Right cardiac atrium (tissue), 5 donors: Measurements from ENCODE around the gene DDX19B. TPM values are rescaled to one million over a fixed set of nuclear protein-coding genes. Genes with fewer than 3 reads are reported as not detected.
"Not testable (repeated sequence)": the region's sequence is repeated elsewhere in the genome, so short reads cannot be mapped to it uniquely, and the experiment has no call there.

Source experiments
- ATAC-seq, 2 donors: fragments of 200-7000 bp; cut with Tn5 transposase; one replicate each; pipeline versions ENCODE4 v1.8.0 to v1.9.1; 2020; ENCODE audit warnings: moderate library complexity in 2 of 2, mild to moderate bottlenecking in 1 of 2
- DNase-seq, 3 donors: peaks; one replicate each; pipeline ENCODE4 v3.0.0-alpha.2; 2020
- H3K27ac ChIP-seq: one replicate; pipeline ENCODE4 v1.5.1; 2013; ENCODE audit warnings: mild to moderate bottlenecking, low read length, control low read depth, moderate library complexity
- H3K27me3 ChIP-seq: one replicate; pipeline ENCODE4 v1.6.1; 2013; ENCODE audit not compliant: control insufficient read depth, insufficient read depth
- H3K4me1 ChIP-seq: one replicate; pipeline ENCODE4 v1.6.1; 2013; ENCODE audit warnings: low read length; ENCODE audit not compliant: control insufficient read depth, insufficient read depth
- H3K4me3 ChIP-seq: one replicate; pipeline ENCODE4 v1.5.1; 2013; ENCODE audit warnings: low read length, control low read depth
- H3K9me3 ChIP-seq: one replicate; pipeline ENCODE4 v1.6.1; 2013; ENCODE audit warnings: low read length; ENCODE audit not compliant: control insufficient read depth
- WGBS: extraction: QIAGEN DNeasy Blood & Tissue Kit; methylation state at CpG from one replicate; pipeline ENCODE4 v1.1.7; 2013; 5-methylcytosine and 5-hydroxymethylcytosine counted together
- intact Hi-C, 4 donors: fragments of 100-400 bp; cut with DNase I; formaldehyde crosslinking; loops; one replicate each; pipeline versions ENCODE4 v1.11.0 to v1.14.0; 2022 to 2023
- polyA plus RNA-seq: library from polyadenylated mRNA; stranded (reverse); fragments of 200-250 nt; gene quantifications from one replicate; pipeline ENCODE4 v1.2.3, GENCODE V29; 2013
- total RNA-seq, 4 donors: library from RNA; stranded (reverse); fragmentation: NEBNext Ultra II Directional; extraction: Animal tissue kit (Norgen Biotek cat#: 25700); gene quantifications; one replicate each; pipeline ENCODE4 v1.2.1, GENCODE V29; 2021
- donor health status: healthy with polysubstance abuse.
- donor health status: DM: no; HTN: yes; CAD: no.
- donor health status: DM: no; HTN: no; CAD: no.
- donor health status: DM: no; HTN: yes; CAD: no; lungs with severe emphysema.
- donor health status: DM: yes; HTN: yes; CAD: no.

The DDX19B gene
- total and polyA plus RNA-seq, 5 donors: 13.4 to 18.7 (median 15.8) TPM

- ATAC-seq (no peak), DNase-seq (no peak)
- intact Hi-C loops: no loop called here
- Histone ChIP-seq H3K27ac (no peak overlapping the region), H3K9me3 (no peaks in the 10 kb centered on the region), H3K4me3 (no peak overlapping the region), H3K4me1 (no peaks in the 10 kb centered on the region), H3K27me3 (no peaks in the 10 kb centered on the region)
- WGBS: 89% methylated on average over 7 of the region's 7 CpGs
Measured at GRCh38 chr16:70324998-70325747, 26.2 kb downstream of the DDX19B start.

- intact Hi-C loops: loop anchor here in 1 of 4 donors (10.0 kb wide), 1 partner anchor 324 kb away; no protein-coding TSS in a partner anchor
- ATAC-seq (no peak), DNase-seq (no peak)
- no peaks in the 10 kb centered on the region for H3K27me3 ChIP-seq
- no peak overlapping the region for H3K27ac ChIP-seq
- H3K4me1 ChIP-seq: no peaks in the 10 kb centered on the region
- H3K9me3 ChIP-seq: no peaks in the 10 kb centered on the region
- H3K4me3 ChIP-seq: no peak overlapping the region
- 74% methylated on average over 1 of the region's 1 CpG for WGBS
Measured at GRCh38 chr16:70331091-70331490, 32.1 kb downstream of the DDX19B start.

- 59% methylated on average over 9 of the region's 9 CpGs for WGBS
- intact Hi-C loops: loop anchor here in 1 of 4 donors (10.0 kb wide), 1 partner anchor 323 kb away; no protein-coding TSS in a partner anchor
- Histone ChIP-seq H3K4me1 (no peaks in the 10 kb centered on the region), H3K27ac (no peak overlapping the region), H3K27me3 (no peaks in the 10 kb centered on the region), H3K9me3 (no peaks in the 10 kb centered on the region), H3K4me3 (no peak overlapping the region)
- peak in 1 of 3 donors; percentile 60 for DNase-seq
- peak; percentile 64 to 71 for ATAC-seq
Measured at GRCh38 chr16:70331588-70332358, 32.8 kb downstream of the DDX19B start.

- intact Hi-C loops: loop anchor here in 1 of 4 donors (10.0 kb wide), 1 partner anchor 322 kb away; no protein-coding TSS in a partner anchor
- not testable (repeated sequence) for H3K27ac ChIP-seq, H3K4me1 ChIP-seq, ATAC-seq, H3K4me3 ChIP-seq, H3K9me3 ChIP-seq, DNase-seq, H3K27me3 ChIP-seq
- 69% methylated on average over 5 of the region's 12 CpGs for WGBS
Measured at GRCh38 chr16:70332728-70333127, 33.7 kb downstream of the DDX19B start.

GRCh38 chr16:70337814-70338213 lies 38.8 kb downstream of the DDX19B start:
- ATAC-seq: no peak
- DNase-seq: no peak
- 97% methylated on average over 5 of the region's 5 CpGs for WGBS
- Histone ChIP-seq H3K4me1 (peaks cover 3% of the 10 kb centered on the region), H3K27ac (no peak overlapping the region), H3K27me3 (no peaks in the 10 kb centered on the region), H3K4me3 (no peak overlapping the region), H3K9me3 (no peaks in the 10 kb centered on the region)
- intact Hi-C loops: loop anchor here in 1 of 4 donors (10.0 kb wide), 1 partner anchor 317 kb away; no protein-coding TSS in a partner anchor

- H3K9me3 ChIP-seq: no peaks in the 10 kb centered on the region
- WGBS: 74% methylated on average over 4 of the region's 4 CpGs
- DNase-seq (no peak), ATAC-seq (no peak)
- no peak overlapping the region for H3K27ac ChIP-seq
- no peak overlapping the region for H3K4me3 ChIP-seq
- peaks cover 3% of the 10 kb centered on the region for H3K4me1 ChIP-seq
- intact Hi-C loops: no loop called here
- H3K27me3 ChIP-seq: no peaks in the 10 kb centered on the region
Measured at GRCh38 chr16:70341600-70341999, 42.6 kb downstream of the DDX19B start.

- intact Hi-C loops: no loop called here
- WGBS: 50% methylated on average over 3 of the region's 3 CpGs
- ATAC-seq (no peak), DNase-seq (no peak)
- Histone ChIP-seq H3K27me3 (no peaks in the 10 kb centered on the region), H3K4me1 (peaks cover 3% of the 10 kb centered on the region), H3K27ac (peak overlapping the region; percentile 34), H3K9me3 (no peaks in the 10 kb centered on the region), H3K4me3 (no peak overlapping the region)
Measured at GRCh38 chr16:70342016-70342415, 43.0 kb downstream of the DDX19B start.

GRCh38 chr16:70345840-70346239 lies 46.9 kb downstream of the DDX19B start:
- no peak for ATAC-seq

GRCh38 chr16:70348991-70349390 lies 50.0 kb downstream of the DDX19B start:
- H3K9me3 ChIP-seq: no peaks in the 10 kb centered on the region
- DNase-seq (no peak), ATAC-seq (no peak)
- H3K27ac ChIP-seq: no peak overlapping the region
- H3K4me3 ChIP-seq: no peak overlapping the region
- intact Hi-C loops: no loop called here
- WGBS: 33% methylated on average over 2 of the region's 2 CpGs
- no peaks in the 10 kb centered on the region for H3K27me3 ChIP-seq
- H3K4me1 ChIP-seq: peaks cover 3% of the 10 kb centered on the region

More at GRCh38 chr16:70345840-70346239, 46.9 kb downstream of the DDX19B start:
- DNase-seq: no peak
- Histone ChIP-seq H3K9me3 (no peaks in the 10 kb centered on the region), H3K4me3 (peak overlapping the region; percentile 81), H3K4me1 (peaks cover 6% of the 10 kb centered on the region), H3K27me3 (no peaks in the 10 kb centered on the region), H3K27ac (no peak overlapping the region)
- 89% methylated on average over 10 of the region's 10 CpGs for WGBS
- intact Hi-C loops: no loop called here

- no peaks in the 10 kb centered on the region for H3K9me3 ChIP-seq
- 92% methylated on average over 2 of the region's 2 CpGs for WGBS
- no peak for ATAC-seq
- no peak overlapping the region for H3K4me3 ChIP-seq
- H3K27me3 ChIP-seq: no peaks in the 10 kb centered on the region
- peaks cover 3% of the 10 kb centered on the region for H3K4me1 ChIP-seq
- no peak overlapping the region for H3K27ac ChIP-seq
- DNase-seq: no peak
- intact Hi-C loops: no loop called here
Measured at GRCh38 chr16:70349783-70350182, 50.8 kb downstream of the DDX19B start.

GRCh38 chr16:70359552-70359951 lies 60.6 kb downstream of the DDX19B start:
- DNase-seq (no peak), ATAC-seq (no peak)
- intact Hi-C loops: no loop called here
- no peak overlapping the region for H3K27ac ChIP-seq
- H3K27me3 ChIP-seq: no peaks in the 10 kb centered on the region
- no peak overlapping the region for H3K4me3 ChIP-seq
- WGBS: 86% methylated on average over 7 of the region's 7 CpGs
- H3K9me3 ChIP-seq: no peaks in the 10 kb centered on the region
- no peaks in the 10 kb centered on the region for H3K4me1 ChIP-seq
